HG03565 (cell line): ENCODE results near the gene SORL1.
"Not testable (repeated sequence)": the region's sequence is repeated elsewhere in the genome, so short reads cannot be mapped to it uniquely, and the experiment has no call there.

Experiments
- ATAC-seq: cut with Tn5 transposase; IDR thresholded peaks from one replicate; pipeline ENCODE4 v1.9.1; 2021; ENCODE audit warnings: mild to moderate bottlenecking, moderate library complexity; ENCODE audit not compliant: unreplicated experiment

Gene SORL1

GRCh38 chr11:121611242-121611641 is 159.1 kb downstream of the SORL1 start:
- no peak for ATAC-seq

- ATAC-seq, result no peak
Measured at GRCh38 chr11:121613724-121614123, 161.6 kb downstream of the SORL1 start.

DNA sequence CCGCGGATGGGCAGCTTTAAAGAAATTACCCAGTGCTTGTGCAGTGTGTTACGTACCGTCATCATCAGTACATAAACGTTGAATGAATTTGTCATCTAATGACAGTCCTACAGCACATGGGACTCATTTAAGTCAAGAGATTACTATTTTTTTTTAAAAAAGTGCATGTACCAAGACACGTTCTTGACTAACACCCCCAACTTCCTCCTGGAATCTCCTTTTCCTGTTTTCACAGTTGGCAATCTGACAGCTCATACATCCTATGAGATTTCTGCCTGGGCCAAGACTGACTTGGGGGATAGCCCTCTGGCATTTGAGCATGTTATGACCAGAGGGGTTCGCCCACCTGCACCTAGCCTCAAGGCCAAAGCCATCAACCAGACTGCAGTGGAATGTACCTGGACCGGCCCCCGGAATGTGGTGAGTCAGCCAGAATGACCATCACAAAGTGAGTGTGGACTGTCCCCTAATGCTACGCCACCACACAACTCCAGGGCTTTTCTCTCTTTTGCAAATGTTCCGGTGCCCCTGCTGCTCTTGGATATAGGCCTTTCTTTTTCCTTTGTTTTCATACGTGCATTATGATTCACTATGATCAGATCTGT is 162.6 kb downstream of the SORL1 start:
- ATAC-seq, result no peak

GRCh38 chr11:121615501-121615900 is 163.4 kb downstream of the SORL1 start:
- ATAC-seq, result no peak

DNA sequence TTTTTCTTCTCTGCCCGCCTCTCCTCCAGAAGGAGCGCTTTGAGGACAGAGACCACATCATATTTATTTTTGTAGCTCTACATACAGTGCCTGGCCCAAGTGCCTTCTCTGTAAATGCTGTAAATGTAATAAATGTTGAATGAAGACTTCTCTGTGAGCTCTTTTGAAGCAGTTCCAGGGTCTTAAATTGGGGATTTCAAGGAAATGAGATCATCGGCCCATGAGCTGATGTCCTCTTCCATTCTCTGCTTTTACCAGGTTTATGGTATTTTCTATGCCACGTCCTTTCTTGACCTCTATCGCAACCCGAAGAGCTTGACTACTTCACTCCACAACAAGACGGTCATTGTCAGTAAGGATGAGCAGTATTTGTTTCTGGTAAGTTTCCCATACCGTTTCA is 166.4 kb downstream of the SORL1 start:
- no peak for ATAC-seq

- ATAC-seq, result no peak
Measured at GRCh38 chr11:121625777-121626506, 173.8 kb downstream of the SORL1 start.

DNA sequence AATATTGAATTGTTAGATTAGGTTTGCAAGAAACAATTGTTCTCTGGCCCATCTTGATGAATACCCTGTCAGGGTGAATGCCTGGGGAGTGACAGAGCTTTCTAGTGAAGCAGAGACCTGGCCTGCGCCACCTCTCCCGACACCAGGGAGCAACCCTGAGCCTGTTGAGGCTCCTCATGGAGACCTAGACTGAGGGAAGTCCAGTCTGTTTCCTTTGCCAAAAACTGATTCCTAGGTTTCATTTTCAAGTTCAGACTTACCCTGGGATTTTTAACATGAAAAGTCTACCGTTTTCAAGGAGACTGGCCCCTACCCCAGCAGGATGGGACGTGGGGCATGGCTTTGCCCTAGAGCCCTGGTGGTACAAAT is 174.4 kb downstream of the SORL1 start:
- ATAC-seq, result no peak

DNA sequence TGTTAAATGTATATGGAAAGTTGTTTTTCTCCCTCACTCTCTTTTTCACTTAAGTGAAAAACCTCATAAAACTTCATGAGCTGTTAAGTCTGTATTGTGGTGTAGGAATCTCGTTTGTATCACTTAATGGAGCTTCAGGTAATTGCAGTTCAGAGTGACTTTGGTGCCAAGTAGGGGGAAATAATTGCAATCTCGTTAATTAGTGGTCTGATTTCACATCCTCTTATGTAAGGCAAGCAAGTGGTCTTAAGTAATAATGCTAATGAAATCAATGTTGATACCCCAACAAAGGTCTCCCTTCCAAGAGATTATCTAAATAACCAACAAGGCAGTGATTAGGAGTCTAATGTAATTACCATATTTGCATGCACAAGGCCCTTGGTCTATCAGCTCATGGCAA is 174.9 kb downstream of the SORL1 start:
- ATAC-seq, result no peak

DNA sequence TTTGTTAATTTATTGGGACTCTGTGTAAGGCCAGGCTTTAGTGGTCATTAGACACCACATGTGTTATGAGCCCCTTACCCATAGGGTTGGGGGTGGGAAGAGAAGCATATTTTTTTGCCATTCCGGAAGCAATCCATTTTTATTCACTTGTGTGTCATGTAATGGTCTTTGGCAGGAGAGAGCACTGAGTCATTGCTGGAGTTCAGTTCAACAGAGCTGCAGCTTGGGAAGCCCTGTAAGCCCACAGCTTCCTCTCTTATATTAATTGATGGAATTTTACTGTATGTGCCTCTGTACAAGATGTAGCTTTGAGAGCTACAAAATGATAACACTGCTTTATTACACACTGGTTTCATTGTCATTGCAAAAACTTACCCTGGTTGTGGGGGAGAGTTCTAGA is 177.9 kb downstream of the SORL1 start:
- no peak for ATAC-seq

DNA sequence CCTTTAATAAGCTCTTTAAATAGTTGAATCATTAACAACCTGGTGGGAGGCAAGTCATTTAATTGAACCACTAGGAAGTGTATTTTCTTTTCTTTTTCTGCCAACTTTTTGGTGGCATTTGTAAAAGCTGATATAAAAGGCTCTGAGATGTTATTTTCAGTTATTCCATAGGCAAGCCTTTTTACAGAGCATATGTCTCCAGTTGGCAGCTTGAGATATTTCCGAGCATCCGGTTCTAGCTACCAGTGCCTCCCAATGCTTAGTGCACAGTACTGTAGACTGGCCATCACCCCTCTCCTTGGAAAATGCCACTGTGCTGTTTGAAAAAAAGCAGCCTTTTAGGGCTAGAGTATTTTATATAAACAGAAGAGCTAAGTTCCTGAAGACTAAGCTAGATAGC is 179.3 kb downstream of the SORL1 start:
- ATAC-seq, result no peak

DNA sequence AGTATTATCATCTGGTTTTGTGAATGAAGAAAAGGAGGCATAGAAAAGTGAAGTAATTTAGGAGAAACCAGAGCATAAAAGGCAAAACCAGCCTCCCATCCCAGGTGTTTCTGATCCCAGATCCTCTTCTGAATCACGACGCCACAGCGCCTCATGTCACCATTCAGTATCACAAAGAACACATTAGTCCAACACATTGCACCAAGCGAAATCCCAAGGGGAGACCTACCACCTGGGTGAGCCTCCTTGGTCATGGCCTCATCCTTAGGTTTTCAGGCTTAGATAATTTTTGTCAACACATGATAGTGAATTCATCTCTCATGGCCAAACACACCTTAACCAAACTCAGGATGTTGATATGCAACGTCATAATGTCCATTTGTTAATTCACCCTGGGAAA is 182.2 kb downstream of the SORL1 start:
- no peak for ATAC-seq

GRCh38 chr11:121634889-121635288 is 182.8 kb downstream of the SORL1 start:
- ATAC-seq, result no peak

DNA sequence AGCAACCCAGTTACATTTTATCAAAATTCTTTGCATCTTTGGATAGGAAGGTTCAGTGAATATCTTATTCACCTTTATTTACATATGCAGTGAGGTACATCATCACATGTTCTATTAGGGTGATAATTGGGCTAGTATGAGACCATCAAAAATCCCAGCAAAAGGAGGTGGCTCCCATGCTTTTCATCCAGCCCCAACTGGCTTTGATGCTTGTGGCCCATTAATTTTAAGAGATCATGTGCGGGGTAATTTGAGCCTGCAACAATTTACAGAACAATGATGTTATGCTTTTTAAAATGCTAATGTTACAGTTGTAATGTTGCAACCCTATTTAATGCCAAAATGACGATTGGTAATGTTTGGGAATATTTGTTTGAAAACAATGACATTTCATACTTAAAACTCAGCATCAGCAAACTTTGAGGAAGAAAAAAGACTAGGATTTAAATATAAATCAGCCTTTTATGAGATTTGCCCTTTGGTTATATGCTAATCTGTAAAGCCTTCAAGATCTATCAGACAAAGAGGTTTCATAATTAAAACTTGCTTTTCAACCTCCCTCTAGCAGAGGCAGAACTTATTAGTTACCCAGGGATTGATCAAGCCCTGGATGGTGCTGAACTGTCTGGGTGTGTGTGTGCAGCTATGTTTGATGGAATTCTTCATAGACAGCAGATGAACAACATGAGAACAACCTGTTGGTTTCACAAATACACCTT is 184.1 kb downstream of the SORL1 start:
- no peak for ATAC-seq

GRCh38 chr11:121636800-121637176 is 184.7 kb downstream of the SORL1 start:
- no peak for ATAC-seq

GRCh38 chr11:121637587-121637986 is 185.5 kb downstream of the SORL1 start:
- ATAC-seq, result not testable (repeated sequence)

- ATAC-seq, result no peak
Measured at GRCh38 chr11:121643479-121644186, 191.5 kb downstream of the SORL1 start.

- no peak for ATAC-seq
Measured at GRCh38 chr11:121644187-121644512, 192.0 kb downstream of the SORL1 start.

- ATAC-seq, result no peak
Measured at GRCh38 chr11:121645001-121645400, 192.9 kb downstream of the SORL1 start.

GRCh38 chr11:121645596-121645995 is 193.5 kb downstream of the SORL1 start:
- no peak for ATAC-seq

GRCh38 chr11:121648306-121648705 is 196.2 kb downstream of the SORL1 start:
- no peak for ATAC-seq

- ATAC-seq, result no peak
Measured at GRCh38 chr11:121649798-121650197, 197.7 kb downstream of the SORL1 start.
